ENCODE data around the gene LYPD6B.

The LYPD6B gene

GRCh38 chr2:149132339-149132738, 93.8 kb downstream of the LYPD6B start:
- DNase-seq: no peak

GRCh38 chr2:149132901-149133300, 94.4 kb downstream of the LYPD6B start:
- no peak for DNase-seq

GRCh38 chr2:149134335-149134923, 95.9 kb downstream of the LYPD6B start:
- DNase-seq: no peak

- no peak for DNase-seq
Measured at GRCh38 chr2:149136111-149136510, 97.6 kb downstream of the LYPD6B start.

GRCh38 chr2:149141046-149141445, 102.5 kb downstream of the LYPD6B start:
- DNase-seq: no peak

- no peak for DNase-seq
Measured at GRCh38 chr2:149143734-149144133, 105.2 kb downstream of the LYPD6B start.

- no peak for DNase-seq
Measured at GRCh38 chr2:149145314-149146295, 107.1 kb downstream of the LYPD6B start.

GRCh38 chr2:149146876-149147275, 108.4 kb downstream of the LYPD6B start:
- DNase-seq: no peak

- no peak for DNase-seq
Measured at GRCh38 chr2:149148194-149149006, 109.9 kb downstream of the LYPD6B start.

GRCh38 chr2:149149007-149149297, 110.5 kb downstream of the LYPD6B start:
- DNase-seq: no peak

- no peak for DNase-seq
Measured at GRCh38 chr2:149152469-149152953, 114.0 kb downstream of the LYPD6B start.

- DNase-seq: no peak
Measured at GRCh38 chr2:149155196-149155969, 116.9 kb downstream of the LYPD6B start.

GRCh38 chr2:149155988-149156387, 117.5 kb downstream of the LYPD6B start:
- DNase-seq: no peak

GRCh38 chr2:149156971-149157740, 118.7 kb downstream of the LYPD6B start:
- no peak for DNase-seq

- no peak for DNase-seq
Measured at GRCh38 chr2:149158957-149159356, 120.5 kb downstream of the LYPD6B start.

- DNase-seq: no peak
Measured at GRCh38 chr2:149160195-149160594, 121.7 kb downstream of the LYPD6B start.

- no peak for DNase-seq
Measured at GRCh38 chr2:149160701-149161217, 122.3 kb downstream of the LYPD6B start.

GRCh38 chr2:149161481-149162225, 123.2 kb downstream of the LYPD6B start:
- DNase-seq: no peak

- no peak for DNase-seq
Measured at GRCh38 chr2:149164296-149164695, 125.8 kb downstream of the LYPD6B start.

GRCh38 chr2:149164827-149165226, 126.3 kb downstream of the LYPD6B start:
- no peak for DNase-seq
